Measurements from ENCODE around the gene TCF12. TPM values are rescaled to one million over a fixed set of nuclear protein-coding genes. Genes with fewer than 3 reads are reported as not detected.
A peak's percentile ranks its signal among the peaks of the same experiment; 100 is the strongest.

The TCF12 gene
- total and polyA plus RNA-seq, 11 donors = 6.5 to 77.3 (median 43.5) TPM

- H3K4me3 ChIP-seq = peak overlapping the region in 1 of 12 donors; percentile 7
- intact Hi-C loops (cut with DNase I) = no loop called here
- no peaks in the 10 kb centered on the region for H3K9me3 ChIP-seq
- TF ChIP-seq POLR2A (IDR thresholded peaks at IDR 0.05) = no peak
- no peak for TF ChIP-seq CTCF (IDR thresholded peaks at IDR 0.05)
- 65 to 84% (median 75%) methylated on average over 11 of the region's 11 CpGs for WGBS, 4 donors
- DNase-seq = no peak
- peak overlapping the region in 2 of 12 donors; percentile 14 to 15 for H3K27ac ChIP-seq
- H3K36me3 ChIP-seq = no peaks in the 10 kb centered on the region
- ATAC-seq = peak; percentile 4 to 66 (median 39)
- H3K4me1 ChIP-seq = peaks cover 0 to 4% (median 0%) of the 10 kb centered on the region in 12 donors
- H3K27me3 ChIP-seq = no peaks in the 10 kb centered on the region
Observed at GRCh38 chr15:57327985-57328471, 409.6 kb downstream of the TCF12 start.

- H3K27ac ChIP-seq = peak overlapping the region in 2 of 12 donors; percentile 14 to 15
- DNase-seq (no peak), ATAC-seq (peak in 1 of 4 donors; percentile 16)
- intact Hi-C loops (cut with DNase I) = no loop called here
- peak overlapping the region in 1 of 12 donors; percentile 7 for H3K4me3 ChIP-seq
- 75 to 79% (median 77%) methylated on average over 8 of the region's 8 CpGs for WGBS, 4 donors
- no peaks in the 10 kb centered on the region for H3K9me3 ChIP-seq
- TF ChIP-seq CTCF (IDR thresholded peaks at IDR 0.05) = no peak
- no peak for TF ChIP-seq POLR2A (IDR thresholded peaks at IDR 0.05)
- no peaks in the 10 kb centered on the region for H3K27me3 ChIP-seq
- H3K36me3 ChIP-seq = no peaks in the 10 kb centered on the region
- H3K4me1 ChIP-seq = peaks cover 0 to 4% (median 0%) of the 10 kb centered on the region in 12 donors
Observed at GRCh38 chr15:57328479-57328878, 410.0 kb downstream of the TCF12 start.

- H3K4me1 ChIP-seq = peaks cover 0 to 4% (median 0%) of the 10 kb centered on the region in 12 donors
- no peaks in the 10 kb centered on the region for H3K27me3 ChIP-seq
- 48 to 65% (median 61%) methylated on average over 5 of the region's 5 CpGs for WGBS, 4 donors
- no peak overlapping the region for H3K4me3 ChIP-seq
- H3K9me3 ChIP-seq = no peaks in the 10 kb centered on the region
- ATAC-seq = no peak
- peak in 1 of 5 donors; percentile 30 for DNase-seq
- TF ChIP-seq CTCF (IDR thresholded peaks at IDR 0.05) = no peak
- no peak for TF ChIP-seq POLR2A (IDR thresholded peaks at IDR 0.05)
- no peak overlapping the region for H3K27ac ChIP-seq
- no peaks in the 10 kb centered on the region for H3K36me3 ChIP-seq
- intact Hi-C loops (cut with DNase I) = no loop called here
Observed at GRCh38 chr15:57328897-57329296, 410.5 kb downstream of the TCF12 start.

- TF ChIP-seq CTCF (IDR thresholded peaks at IDR 0.05) = no peak
- no peak for TF ChIP-seq POLR2A (IDR thresholded peaks at IDR 0.05)
- no peak for ATAC-seq
- no peaks in the 10 kb centered on the region for H3K9me3 ChIP-seq
- WGBS, 4 donors = 78 to 89% (median 84%) methylated on average over 13 of the region's 13 CpGs
- peaks cover 0 to 12% (median 0%) of the 10 kb centered on the region in 12 donors for H3K4me1 ChIP-seq
- H3K27me3 ChIP-seq = no peaks in the 10 kb centered on the region
- no peak for DNase-seq
- H3K36me3 ChIP-seq = no peaks in the 10 kb centered on the region
- intact Hi-C loops (cut with DNase I) = no loop called here
- no peak overlapping the region for H3K27ac ChIP-seq
- H3K4me3 ChIP-seq = no peak overlapping the region
Observed at GRCh38 chr15:57329582-57330367, 411.3 kb downstream of the TCF12 start.
